Gastroesophageal sphincter (tissue), 3 donors: ENCODE measurements around the gene ERMAP.

Experiments used
- CTCF ChIP-seq, 4 experiments: fragments of 200-600 bp in 2 of 4; fragments of 450-650 bp in 2 of 4; sonication (generic) in 1 of 4; IDR thresholded peaks; one replicate each; pipeline ENCODE4 v1.5.1; 2017 to 2019; ENCODE audit warnings: antibody characterized with exemption in 4 of 4, mild to moderate bottlenecking in 2 of 4, moderate library complexity in 2 of 4
- EP300 ChIP-seq: sonication (generic); formaldehyde crosslinking; IDR thresholded peaks from one replicate; pipeline ENCODE4 v1.6.1; 2017; ENCODE audit warnings: antibody characterized with exemption, mild to moderate bottlenecking
- POLR2A ChIP-seq, 2 donors: fragments of 450-650 bp; IDR thresholded peaks; one replicate each; pipeline ENCODE4 v1.6.1; 2017; ENCODE audit warnings: antibody characterized with exemption in 2 of 2, mild to moderate bottlenecking in 2 of 2, moderate library complexity in 1 of 2
- POLR2AphosphoS5 ChIP-seq: sonication (generic); formaldehyde crosslinking; IDR thresholded peaks from one replicate; pipeline ENCODE4 v1.6.1; 2017; ENCODE audit warnings: antibody characterized with exemption

- TF ChIP-seq POLR2AphosphoS5 (no peak), POLR2A (IDR thresholded peaks at IDR 0.05) (no peak), CTCF (IDR thresholded peaks at IDR 0.05) (no peak), EP300 (no peak)
These were observed 33.8 kb upstream of the ERMAP start for GRCh38 chr1:42783092-42783491.
